GM19239 (cell line): ENCODE data around the gene PLA2G1B.

Experiments
- DNase-seq: peaks from one replicate; pipeline ENCODE4 v3.0.0; 2011; ENCODE audit warnings: low spot score; ENCODE audit not compliant: insufficient read length
- FAIRE-seq: peaks from 2 replicates; lab custom pipeline; 2011; peaks lifted over from hg19 to GRCh38; lab: Jason Lieb, UNC

Gene PLA2G1B

DNA sequence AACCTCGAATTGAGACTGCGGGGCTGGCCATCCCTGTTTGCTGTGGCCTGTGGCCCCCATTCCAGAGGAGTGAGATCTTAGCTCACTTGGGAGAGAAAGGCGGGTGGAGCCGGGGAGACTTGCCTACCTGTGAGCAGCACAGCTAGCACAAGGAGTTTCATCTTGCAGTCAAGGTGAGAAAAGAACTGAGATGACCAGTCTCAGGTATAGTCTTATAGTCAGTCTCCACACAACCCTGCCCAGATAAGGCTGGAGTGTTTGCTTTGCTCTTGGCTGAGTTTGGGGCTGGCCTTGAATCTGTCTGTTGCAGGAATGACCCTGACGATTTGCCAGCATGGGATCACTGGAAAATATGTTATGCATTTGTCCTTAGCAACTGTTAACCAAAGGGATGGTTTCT lies at the start of gene PLA2G1B:
TSS of gene PLA2G1B (minus strand) at position 187 of the 400 bp plus-strand sequence. CDS start at position 161, 26 bp downstream.
- no peak for DNase-seq
- FAIRE-seq = no peak

DNA sequence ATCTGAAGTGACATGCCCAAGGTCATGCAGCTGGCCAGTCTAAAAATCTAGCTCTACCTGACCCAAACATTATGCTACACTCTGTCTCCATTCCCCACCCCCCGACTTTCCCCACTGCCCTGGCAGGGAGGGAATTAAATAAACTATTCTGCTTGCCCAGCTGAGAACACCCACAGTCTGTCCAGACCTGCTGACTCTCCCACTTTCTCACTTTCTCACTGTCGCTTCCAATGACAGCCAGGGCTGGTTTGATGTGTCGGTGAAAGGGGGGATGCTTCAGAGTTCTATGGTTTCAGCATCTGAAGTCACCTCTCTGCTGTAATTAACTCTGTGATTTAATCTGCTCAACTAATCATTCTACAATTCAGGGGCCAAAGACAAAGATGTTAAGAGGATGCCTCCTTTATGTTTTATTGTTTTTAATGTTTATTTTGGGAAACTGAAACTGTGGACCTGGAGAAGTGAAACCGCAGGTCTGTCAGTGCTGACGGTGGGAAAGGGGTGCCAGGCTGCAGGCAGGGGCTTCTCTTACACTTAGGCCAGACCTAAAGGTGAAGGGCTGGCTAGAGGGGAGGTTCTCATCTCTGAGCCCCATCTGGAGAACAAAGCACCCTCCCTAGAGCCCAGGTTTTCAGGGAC lies 49.5 kb upstream of the PLA2G1B start:
- DNase-seq (no peak), FAIRE-seq (no peak)

DNA sequence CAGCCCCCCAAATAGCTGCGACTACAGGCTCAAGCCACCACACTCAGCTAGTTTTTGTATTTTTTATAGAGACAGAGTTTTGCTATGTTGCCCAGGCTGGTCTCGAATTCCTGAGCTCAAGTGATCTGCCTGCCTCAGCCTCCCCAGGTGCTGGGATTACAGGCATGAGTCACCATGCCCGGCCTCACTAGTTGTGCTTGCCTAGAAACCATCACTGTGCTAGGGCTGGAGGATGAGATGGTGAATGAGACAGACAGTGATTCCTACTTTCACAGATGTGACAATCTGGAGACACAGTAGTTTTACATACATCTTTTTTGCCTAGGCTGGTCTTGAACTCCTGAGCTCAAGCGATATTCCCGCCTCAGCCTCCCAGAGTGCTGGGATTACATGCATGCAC lies 48.8 kb upstream of the PLA2G1B start:
- no peak for FAIRE-seq
- no peak for DNase-seq

DNA sequence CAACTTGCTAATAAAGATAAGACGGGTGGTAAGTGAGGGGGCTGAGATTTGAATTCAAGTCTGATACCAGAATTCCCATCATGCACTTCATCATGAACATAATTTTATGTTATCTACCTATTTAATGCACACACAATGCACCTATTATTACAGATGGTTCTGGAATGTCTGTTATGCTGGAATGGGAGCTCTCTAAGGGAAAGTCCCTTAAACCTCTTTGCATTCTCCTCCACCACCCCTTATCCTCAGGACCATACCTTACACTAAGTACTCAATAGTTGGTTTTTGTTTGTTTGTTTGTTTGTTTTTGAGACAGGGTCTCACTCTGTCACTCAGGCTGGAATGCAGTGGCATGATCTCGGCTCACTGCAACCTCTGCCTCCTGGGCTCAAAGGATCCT lies 48.4 kb upstream of the PLA2G1B start:
- no peak for DNase-seq
- FAIRE-seq = no peak

DNA sequence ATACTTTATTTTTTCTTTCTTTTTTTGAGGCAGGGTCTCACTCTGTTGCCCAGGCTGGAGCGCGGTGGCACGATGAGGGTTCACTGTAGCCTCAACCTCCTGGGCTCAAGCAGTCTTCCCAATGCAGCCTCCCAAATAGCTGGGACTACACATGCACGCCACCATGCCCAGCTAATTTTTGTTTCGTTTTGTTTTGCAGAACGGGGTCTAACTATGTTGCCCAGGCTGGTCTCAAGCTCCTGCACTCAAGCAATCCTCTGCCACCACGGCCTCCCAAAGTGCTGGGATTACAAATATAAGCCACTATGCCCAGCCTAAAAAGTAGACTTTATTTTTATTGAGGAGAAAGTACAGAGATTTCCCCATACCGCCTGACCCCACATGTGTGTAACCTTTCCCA lies 46.1 kb upstream of the PLA2G1B start:
- FAIRE-seq (no peak), DNase-seq (no peak)

DNA sequence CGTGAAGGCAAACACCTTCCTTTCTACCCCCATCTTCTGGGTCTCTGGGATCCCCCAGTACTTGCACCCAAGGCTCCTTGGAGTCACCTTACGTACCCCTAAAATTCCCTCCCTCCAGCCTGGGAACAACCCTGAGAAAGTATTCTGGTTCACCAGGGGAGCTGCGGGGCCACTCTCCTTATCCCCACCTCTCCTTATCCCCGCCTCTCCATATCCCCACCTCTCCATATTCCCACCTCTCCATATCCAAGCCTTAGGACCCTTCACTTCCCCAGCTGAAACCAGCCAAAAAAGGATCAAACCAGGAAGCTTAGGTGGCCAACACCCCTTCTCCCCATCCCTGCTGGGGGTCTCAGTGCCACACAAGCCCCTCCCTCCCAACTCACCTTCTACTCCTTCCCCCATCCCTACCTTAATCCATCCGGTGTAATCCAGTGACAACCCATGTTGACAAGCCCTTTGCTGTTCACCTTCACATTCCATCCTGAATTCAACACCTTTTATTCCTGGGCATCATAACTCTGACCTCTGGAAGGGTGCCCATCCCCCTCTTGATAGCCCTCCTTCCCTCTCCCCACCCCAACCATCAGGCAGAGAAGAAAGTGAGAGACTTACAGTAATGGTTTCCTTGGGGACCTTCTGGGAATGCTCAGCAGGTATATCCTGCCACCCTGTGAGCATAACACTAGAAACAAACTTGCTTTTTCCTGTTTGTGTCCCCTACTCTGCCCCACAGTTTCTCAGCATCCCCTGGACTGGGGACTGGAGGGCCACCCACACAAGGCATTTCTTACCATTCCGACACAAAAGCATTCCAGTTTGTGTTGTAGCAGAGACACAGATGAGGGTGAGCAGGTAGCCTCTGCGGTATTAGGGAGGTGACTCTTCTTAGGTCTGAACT lies 43.0 kb upstream of the PLA2G1B start:
- DNase-seq (no peak), FAIRE-seq (no peak)

DNA sequence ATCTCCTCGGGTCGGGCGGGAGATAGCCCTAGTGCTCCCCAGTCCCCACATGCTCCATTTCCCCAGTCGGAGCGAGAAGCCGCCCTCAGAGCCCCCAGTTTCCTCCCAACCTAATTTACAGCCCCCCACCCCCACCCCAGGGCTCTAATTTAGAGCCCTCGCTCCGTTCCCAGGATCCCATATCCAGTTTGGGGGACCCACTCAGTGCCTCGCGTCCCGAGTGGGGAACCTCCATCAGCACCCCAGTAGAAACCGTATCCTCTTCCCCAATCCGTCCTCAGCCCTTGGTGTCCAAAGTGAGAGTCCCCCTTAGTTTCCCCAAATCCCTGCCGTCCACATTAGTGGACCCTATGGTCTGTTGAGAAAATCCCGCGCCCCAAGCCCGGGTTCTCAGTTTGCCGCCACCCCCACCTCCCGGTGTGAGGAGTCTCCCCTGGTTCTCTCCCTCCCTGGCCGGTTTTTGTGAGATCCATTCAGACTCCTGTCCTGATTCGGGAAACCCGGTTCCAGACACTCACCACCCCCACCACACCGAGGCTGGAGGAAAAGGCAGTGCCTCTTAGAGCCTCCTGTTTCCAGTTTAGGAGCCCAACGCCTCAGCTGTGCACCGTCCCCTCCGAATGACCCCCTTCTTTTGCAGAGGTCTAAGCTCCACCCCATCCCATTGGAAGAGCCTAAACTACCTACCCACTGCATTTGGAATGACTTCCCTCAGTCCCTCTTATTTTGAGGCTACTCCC lies 42.2 kb upstream of the PLA2G1B start:
- FAIRE-seq (no peak), DNase-seq (no peak)

DNA sequence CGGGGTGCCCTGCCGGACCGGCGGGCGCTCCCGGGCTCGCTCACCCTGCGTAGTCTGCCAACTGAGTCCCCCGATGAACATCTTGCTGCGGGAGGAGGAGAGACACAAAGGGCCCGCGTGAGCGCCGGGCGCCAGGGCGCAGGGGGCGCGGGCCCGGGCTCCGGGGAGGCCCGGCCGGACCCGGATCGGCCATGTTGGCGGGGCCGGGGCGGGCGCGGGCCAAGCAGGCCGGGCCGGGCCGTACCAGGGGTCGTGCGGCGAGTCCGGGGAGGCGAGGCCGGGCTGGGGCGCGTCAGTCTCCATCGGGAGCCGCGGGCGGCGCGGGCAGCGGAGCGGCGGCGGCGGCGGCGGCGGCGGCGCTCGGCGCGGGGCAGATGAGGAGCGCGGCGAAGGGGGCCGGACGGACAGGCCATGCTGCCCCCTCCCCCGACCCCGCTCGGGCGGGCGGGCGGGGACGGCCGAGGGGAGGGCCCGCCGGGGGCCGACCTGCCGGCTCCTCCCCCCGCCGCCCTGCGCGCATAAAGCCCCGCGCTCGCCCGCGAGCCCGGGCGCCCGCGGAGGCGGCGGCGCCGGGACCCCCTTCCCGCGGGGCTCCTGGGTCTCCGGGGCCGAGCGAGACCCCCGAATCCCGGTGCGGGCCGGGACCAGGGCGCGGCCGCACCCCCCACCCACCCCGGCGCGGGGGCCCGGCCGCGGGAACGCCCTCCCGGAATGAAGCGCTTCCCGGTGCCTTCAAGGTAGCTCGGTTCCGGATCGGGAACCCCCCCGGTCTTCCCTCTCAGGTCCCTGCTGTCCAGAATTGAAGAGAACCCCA lies 41.4 kb upstream of the PLA2G1B start, which contains the start of gene MSI1:
TSS of gene MSI1 (minus strand) at position 376 of the 814 bp plus-strand sequence. CDS start at position 303, 73 bp downstream.
- DNase-seq = no peak
- FAIRE-seq = no peak

DNA sequence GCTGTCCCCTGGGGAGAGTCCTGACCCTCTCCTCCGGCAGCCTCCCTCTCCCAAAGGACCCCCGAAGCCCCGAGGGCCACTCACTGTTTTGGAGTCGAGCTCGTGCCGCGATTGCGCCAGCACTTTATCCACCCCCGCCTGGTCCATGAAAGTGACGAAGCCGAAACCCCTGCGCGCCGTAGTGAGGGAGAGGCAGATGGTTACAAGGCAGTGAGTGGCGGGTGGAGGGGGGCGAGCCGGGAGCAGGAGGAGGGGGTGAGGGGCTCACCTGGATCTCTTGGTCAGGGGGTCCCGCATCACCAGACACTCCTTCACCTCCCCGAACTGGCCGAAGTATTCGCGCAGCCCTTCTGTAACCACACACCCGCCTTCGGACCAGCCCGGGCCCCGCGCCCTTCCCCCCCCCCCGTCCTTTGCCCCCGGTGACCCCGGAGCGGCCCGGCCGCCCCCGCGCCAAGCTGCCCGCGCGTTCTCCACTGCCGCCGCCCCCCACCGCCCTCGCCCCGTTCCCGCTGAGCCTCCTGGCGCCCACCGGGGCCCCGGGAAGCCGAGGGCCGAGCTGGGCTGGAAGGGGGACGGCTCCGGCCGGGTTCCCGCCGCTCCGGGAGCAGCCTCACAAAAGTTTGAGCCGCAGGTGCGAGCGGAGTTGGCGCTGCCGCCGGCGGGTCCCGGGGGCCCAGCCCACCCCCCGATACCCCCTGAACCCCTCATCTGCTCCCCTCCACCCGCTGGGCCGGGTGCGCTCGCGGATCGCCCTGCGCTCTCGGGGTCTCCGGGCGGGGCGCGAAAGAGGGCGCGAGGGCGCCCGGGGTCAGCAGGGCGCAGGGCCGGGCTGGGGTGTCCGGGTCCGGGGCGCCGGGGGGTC lies 40.6 kb upstream of the PLA2G1B start:
- DNase-seq (no peak), FAIRE-seq (no peak)

DNA sequence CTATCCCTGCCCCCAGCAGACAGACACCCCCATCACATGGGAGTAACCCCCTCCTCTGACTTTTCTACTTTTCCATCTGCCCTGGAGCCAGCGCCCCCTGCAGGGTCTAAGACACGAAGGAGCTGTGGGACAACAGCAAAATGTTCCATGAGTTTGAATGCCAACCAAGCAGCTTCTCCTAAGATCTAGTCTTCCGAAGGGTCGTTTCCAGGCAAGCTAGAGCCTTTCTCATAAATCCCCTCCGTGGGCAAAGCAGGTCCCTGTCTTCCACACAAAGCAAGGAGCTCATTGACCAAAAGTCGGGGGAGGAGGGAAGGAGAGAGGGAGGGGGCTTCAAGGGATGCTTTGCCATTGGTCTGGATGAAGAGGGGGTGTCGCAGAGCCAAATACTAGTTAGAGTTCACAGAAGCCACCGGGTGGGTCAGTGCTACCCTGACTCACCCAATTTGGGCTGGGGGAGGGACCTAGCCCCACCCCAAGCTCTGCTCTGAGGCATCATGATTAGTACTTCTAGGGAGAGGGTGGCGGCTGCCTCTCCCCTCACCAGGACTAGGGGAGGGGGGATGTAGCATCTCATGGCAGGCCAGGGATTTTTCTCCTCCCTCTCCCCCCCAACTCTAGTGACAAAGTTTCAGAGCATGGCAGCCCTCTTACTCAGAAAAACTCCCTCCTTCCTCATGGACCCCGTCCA lies 39.8 kb upstream of the PLA2G1B start:
- no peak for DNase-seq
- no peak for FAIRE-seq

DNA sequence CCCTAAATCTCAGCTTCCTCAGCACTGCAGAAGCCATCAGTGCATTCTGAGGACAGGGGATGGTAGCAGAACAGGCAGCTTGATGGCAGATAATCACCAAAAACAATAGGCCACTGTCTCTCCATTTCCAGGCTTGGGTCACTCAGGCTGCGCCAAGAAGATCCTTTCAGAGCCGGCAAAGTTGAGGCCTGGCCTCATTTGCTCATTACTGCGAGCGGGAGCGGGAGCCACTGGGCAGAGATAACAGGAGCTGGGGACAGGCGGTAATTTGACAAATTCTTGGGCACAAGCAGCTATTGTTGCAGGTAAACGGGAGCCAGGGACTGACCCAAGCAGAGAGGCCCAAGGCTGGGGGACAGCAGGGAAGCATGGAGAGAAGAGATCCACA lies 39.3 kb upstream of the PLA2G1B start:
- DNase-seq = no peak
- no peak for FAIRE-seq

DNA sequence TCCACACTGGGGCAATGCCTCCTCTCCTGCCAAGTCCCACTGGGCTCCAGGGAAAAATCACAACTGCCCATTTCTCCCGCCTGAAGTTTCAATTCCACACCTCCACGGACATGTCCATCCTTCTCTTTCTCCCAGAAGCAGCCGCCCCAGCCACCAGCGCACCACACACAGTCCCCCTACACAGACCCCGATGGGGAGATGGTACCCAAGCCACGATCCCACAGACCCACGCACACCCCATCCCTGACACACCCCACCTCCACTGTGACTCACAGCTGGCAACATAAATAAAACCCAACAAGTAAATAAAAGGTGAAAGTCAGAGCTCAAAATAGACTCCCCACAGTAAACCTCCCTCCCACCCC lies 38.7 kb upstream of the PLA2G1B start:
- FAIRE-seq (no peak), DNase-seq (no peak)

DNA sequence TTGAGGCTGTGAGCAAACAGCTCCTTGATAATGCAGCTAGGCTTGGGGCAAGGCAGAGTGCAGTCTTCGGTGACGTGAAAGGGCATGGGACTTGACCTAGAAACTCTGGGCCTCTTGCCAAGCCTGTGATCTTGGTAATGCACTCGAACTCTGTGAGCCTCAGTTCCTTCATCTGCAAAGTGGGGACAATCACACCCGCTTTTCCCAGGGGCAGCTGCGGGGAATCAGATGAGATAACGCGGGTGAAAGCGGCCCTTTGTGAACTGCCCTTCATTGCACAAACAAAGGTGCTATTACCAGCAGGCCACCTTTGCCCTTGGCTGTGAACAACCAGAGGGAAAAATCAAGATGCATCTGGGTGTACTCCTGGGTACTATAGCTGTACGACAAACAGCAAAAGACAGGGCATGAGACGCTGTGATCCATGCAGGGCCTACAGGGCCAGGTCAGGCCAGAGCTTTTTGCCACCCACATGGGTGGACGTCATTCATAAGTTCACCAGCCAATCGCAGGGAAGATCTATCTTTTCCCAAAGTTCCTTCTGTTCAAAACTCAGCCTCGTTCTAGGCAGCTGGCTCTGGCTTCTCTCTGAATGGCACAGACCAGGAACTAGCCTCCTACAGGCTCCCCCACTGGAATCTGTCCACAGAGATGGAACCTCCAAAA lies 38.2 kb upstream of the PLA2G1B start:
- no peak for DNase-seq
- FAIRE-seq = no peak

DNA sequence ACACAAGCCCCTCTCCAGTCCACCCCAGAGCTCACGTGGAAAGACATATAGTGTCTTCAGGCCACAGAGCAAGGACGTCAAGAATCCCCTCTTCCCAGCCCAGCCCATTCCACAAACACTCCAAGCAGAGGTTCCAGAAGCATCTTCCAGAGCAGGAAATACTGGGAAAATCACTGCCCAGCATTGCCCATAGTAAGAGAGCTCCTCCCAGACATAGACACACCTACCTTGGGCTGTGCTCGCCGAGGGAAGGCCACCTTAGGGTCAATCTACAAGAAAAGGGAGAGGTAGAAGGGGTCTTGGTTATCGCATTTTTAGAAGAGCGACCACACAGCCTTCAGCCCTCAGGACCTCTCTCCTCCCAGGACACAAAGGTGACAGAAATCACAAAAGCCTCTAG lies 36.9 kb upstream of the PLA2G1B start:
- no peak for DNase-seq
- no peak for FAIRE-seq

DNA sequence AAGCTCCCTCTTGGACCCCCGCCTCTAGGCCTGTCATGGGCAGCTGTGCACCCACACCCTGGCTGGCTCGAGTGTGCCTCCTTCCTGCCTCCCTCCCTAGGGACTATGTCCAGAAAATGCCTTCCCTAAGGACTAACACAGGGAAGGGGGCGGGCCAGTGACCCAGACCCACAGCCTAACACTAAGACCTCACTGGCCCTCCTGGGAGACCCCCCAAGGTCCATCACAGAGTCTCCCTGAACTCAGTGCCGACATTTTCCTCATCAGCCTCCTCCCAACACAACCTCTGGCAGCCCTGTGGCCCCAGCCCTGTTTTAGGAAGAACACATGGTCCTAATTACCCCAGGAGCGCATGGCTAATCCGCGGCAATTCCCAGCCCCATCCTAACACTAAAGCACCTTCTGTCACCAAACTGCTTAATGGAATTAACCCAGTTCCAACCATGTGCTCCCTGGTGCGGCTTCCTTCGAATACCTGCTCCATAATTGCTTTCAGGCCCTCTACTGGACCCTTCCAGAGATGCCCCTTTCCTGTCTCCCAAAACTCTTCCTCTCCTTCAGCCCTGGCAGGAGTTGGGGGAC lies 35.8 kb upstream of the PLA2G1B start:
- DNase-seq (no peak), FAIRE-seq (no peak)

DNA sequence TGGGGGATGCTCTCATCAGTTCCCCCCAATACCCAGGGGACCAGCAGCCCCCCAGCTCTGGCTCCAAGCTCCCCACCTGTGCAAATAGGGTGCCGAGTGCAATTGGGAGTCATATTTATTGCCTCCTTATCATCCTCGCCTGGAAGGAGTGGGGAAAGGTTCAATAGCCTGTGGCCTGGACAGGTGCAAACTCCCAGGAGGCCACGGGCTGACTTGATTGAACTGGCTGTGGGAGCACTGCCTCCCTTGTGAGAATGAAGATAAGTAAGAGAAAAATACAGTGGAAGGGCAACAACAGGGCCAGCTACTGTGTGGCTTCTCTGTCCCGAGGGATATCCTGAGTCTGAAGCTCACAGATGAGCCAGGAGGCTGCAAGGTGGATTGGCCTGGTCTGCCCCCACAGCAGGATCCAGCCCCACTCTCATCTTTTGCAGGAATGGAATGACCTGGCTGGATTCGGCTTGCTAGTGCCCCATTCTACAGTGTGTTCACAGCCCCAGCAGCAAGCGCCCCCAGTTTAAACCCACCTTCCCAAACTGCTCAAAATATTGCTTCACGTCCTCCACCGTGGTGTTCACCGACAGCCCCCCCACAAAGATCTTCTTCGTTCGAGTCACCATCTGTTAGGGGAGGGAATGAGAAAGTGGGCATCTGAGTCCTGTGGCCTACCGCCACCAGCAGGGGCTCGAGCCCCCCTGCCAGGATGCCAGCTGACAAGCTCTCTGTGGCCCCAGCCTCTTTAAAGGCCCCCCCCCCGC lies 35.1 kb upstream of the PLA2G1B start:
- FAIRE-seq (no peak), DNase-seq (no peak)
